WTC11 (cell line): ENCODE measurements around the gene CAND2. TPM values are rescaled to one million over a fixed set of nuclear protein-coding genes. Genes with fewer than 3 reads are reported as not detected.

Source experiments
- ATAC-seq: fragments of 200-7000 bp; cut with Tn5 transposase; 2 replicates; pipeline ENCODE4 v1.10.0; 2021; ENCODE audit warnings: mild to moderate bottlenecking, moderate library complexity
- CTCF ChIA-PET: fragments of 300-600 bp; sonication (Branson Sonifier 250); formaldehyde crosslinking; loops from one replicate; lab custom pipeline; 2021; ENCODE audit warnings: antibody characterized with exemption; lab: Charles Lee
- POLR2A ChIA-PET: fragments of 350-600 bp; sonication (Branson Sonifier 250); formaldehyde crosslinking; loops from one replicate; lab custom pipeline; 2021; ENCODE audit warnings: antibody characterized with exemption; lab: Charles Lee
- DNase-seq: peaks from one replicate; pipeline ENCODE4 v3.0.0; 2021; ENCODE audit warnings: low spot score
- H3K27ac Mint-ChIP-seq: 2 replicates; pipeline ENCODE4 v1.8.0; 2021; ENCODE audit warnings: mixed read lengths
- H3K27me3 Mint-ChIP-seq: 2 replicates; pipeline ENCODE4 v1.8.0; 2021; ENCODE audit warnings: low read depth, mild to moderate bottlenecking, moderate library complexity, mixed read lengths
- H3K36me3 Mint-ChIP-seq: 2 replicates; pipeline ENCODE4 v1.8.0; 2021; ENCODE audit warnings: mixed read lengths
- H3K4me1 Mint-ChIP-seq: 2 replicates; pipeline ENCODE4 v1.8.0; 2022; ENCODE audit warnings: mixed read lengths
- H3K4me3 Mint-ChIP-seq: 2 replicates; pipeline ENCODE4 v1.8.0; 2021; ENCODE audit warnings: mild to moderate bottlenecking, moderate library complexity, mixed read lengths
- H3K9me3 Mint-ChIP-seq: 2 replicates; pipeline ENCODE4 v1.8.0; 2021; ENCODE audit warnings: mixed read lengths
- CREM ChIP-seq: sonication (generic); formaldehyde crosslinking; IDR thresholded peaks from 2 replicates; pipeline ENCODE4 v1.8.1; 2022; ENCODE audit warnings: mild to moderate bottlenecking, missing genetic modification reagents, moderate library complexity
- FOXJ3 ChIP-seq: sonication (generic); formaldehyde crosslinking; IDR thresholded peaks from 2 replicates; pipeline ENCODE4 v1.9.0; 2021; ENCODE audit warnings: missing genetic modification reagents, mild to moderate bottlenecking, borderline replicate concordance
- FOXK1 ChIP-seq: sonication (generic); formaldehyde crosslinking; IDR thresholded peaks from 2 replicates; pipeline ENCODE4 v1.8.0; 2022; ENCODE audit warnings: mild to moderate bottlenecking, moderate library complexity, missing genetic modification reagents
- PRRX2 ChIP-seq: fragments of 250-450 bp; sonication (Bioruptor Pico); IDR thresholded peaks from 2 replicates; pipeline ENCODE4 v1.8.0; 2021; ENCODE audit warnings: mild to moderate bottlenecking
- TCF7 ChIP-seq: sonication (generic); formaldehyde crosslinking; IDR thresholded peaks from 2 replicates; pipeline ENCODE4 v1.8.0; 2022; ENCODE audit warnings: mild to moderate bottlenecking, low read depth, missing genetic modification reagents, moderate library complexity
- ZNF219 ChIP-seq: sonication (generic); formaldehyde crosslinking; IDR thresholded peaks from 2 replicates; pipeline ENCODE4 v1.8.0; 2023; ENCODE audit warnings: missing genetic modification reagents, mild to moderate bottlenecking, borderline replicate concordance
- ZNF263 ChIP-seq: sonication (generic); formaldehyde crosslinking; IDR thresholded peaks from 2 replicates; pipeline ENCODE4 v1.8.1; 2022; ENCODE audit warnings: low read depth, mild to moderate bottlenecking, moderate library complexity, missing genetic modification reagents
- ZNF317 ChIP-seq: sonication (generic); formaldehyde crosslinking; IDR thresholded peaks from 2 replicates; pipeline ENCODE4 v1.8.1; 2023; ENCODE audit warnings: low read depth, mild to moderate bottlenecking, moderate library complexity, missing genetic modification reagents, borderline replicate concordance
- ZNF416 ChIP-seq: fragments of 250-450 bp; sonication (Bioruptor Pico); IDR thresholded peaks from 2 replicates; pipeline ENCODE4 v1.9.0; 2021; ENCODE audit warnings: mild to moderate bottlenecking, inconsistent platforms
- total RNA-seq: library from RNA; stranded (reverse); gene quantifications from 3 replicates; pipeline ENCODE4 v1.2.3, GENCODE V29; 2021
- TF ChIP-seq, protein P1 (sequence below): sonication (generic); formaldehyde crosslinking; IDR thresholded peaks from 2 replicates; pipeline ENCODE4 v1.8.0; 2023; ENCODE audit warnings: missing genetic modification reagents, mild to moderate bottlenecking, borderline replicate concordance
- TF ChIP-seq, protein P2 (sequence below): sonication (generic); formaldehyde crosslinking; IDR thresholded peaks from 2 replicates; pipeline ENCODE4 v1.8.0; 2022; ENCODE audit warnings: missing genetic modification reagents
- TF ChIP-seq, protein P3 (sequence below): sonication (generic); formaldehyde crosslinking; IDR thresholded peaks from 2 replicates; pipeline ENCODE4 v1.8.1; 2022; ENCODE audit warnings: missing genetic modification reagents, borderline replicate concordance
- TF ChIP-seq, protein P4 (sequence below): sonication (generic); formaldehyde crosslinking; IDR thresholded peaks from 2 replicates; pipeline ENCODE4 v1.8.1; 2022; ENCODE audit warnings: mild to moderate bottlenecking, moderate library complexity, missing genetic modification reagents

Gene CAND2
- total RNA-seq, 1 experiment from 2014 or later = 15.4 TPM

DNA sequence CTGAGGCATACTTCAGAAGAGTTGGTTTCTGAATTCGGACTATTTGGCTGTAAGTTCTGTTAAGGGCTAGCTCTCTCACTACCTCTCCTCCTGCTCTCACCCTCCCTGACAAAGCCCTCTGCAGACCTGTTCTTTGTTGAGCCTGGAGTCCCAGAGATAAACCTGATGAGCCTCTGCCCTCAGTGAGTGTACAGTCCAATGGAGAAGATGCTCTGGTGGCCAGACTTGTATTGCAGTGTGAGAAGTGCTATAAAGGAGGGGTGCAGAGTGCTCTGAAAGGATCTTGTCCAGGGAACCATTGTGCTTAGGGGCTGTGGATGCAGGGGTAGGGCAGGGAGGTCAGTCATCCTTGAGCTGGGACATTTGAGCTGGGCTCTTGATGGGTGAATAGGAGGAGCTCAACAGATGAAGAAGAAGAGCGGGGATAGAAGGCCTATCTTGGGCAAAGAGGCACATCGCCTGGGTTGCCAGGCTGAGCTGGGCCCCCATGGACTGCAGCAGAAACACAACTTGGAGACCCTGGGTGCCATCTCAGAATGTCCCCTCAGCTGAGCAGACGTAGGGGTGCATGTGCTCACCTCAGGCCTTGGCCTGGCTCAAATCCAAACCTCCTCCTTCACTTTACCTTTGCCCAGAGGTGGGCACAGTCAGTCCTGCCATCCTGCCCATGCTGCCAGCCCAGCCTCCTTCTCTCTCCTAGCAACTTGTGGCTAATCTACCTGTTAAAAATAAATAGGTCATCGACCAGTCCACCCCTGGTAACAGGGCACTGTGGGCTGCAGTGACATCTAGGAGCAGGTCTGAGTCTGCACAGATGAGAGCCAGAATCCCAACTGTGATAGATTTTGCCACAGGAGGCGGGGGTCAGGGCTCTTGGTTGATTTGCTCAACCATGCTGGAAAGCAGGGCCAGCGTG is 3.3 kb downstream of the CAND2 start (continued):
- no peak for TF ChIP-seq FOXK1
- TF ChIP-seq, protein P1, sequence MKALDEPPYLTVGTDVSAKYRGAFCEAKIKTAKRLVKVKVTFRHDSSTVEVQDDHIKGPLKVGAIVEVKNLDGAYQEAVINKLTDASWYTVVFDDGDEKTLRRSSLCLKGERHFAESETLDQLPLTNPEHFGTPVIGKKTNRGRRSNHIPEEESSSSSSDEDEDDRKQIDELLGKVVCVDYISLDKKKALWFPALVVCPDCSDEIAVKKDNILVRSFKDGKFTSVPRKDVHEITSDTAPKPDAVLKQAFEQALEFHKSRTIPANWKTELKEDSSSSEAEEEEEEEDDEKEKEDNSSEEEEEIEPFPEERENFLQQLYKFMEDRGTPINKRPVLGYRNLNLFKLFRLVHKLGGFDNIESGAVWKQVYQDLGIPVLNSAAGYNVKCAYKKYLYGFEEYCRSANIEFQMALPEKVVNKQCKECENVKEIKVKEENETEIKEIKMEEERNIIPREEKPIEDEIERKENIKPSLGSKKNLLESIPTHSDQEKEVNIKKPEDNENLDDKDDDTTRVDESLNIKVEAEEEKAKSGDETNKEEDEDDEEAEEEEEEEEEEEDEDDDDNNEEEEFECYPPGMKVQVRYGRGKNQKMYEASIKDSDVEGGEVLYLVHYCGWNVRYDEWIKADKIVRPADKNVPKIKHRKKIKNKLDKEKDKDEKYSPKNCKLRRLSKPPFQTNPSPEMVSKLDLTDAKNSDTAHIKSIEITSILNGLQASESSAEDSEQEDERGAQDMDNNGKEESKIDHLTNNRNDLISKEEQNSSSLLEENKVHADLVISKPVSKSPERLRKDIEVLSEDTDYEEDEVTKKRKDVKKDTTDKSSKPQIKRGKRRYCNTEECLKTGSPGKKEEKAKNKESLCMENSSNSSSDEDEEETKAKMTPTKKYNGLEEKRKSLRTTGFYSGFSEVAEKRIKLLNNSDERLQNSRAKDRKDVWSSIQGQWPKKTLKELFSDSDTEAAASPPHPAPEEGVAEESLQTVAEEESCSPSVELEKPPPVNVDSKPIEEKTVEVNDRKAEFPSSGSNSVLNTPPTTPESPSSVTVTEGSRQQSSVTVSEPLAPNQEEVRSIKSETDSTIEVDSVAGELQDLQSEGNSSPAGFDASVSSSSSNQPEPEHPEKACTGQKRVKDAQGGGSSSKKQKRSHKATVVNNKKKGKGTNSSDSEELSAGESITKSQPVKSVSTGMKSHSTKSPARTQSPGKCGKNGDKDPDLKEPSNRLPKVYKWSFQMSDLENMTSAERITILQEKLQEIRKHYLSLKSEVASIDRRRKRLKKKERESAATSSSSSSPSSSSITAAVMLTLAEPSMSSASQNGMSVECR (CRISPR knock-in tag) = no peak
- TF ChIP-seq, protein P2, sequence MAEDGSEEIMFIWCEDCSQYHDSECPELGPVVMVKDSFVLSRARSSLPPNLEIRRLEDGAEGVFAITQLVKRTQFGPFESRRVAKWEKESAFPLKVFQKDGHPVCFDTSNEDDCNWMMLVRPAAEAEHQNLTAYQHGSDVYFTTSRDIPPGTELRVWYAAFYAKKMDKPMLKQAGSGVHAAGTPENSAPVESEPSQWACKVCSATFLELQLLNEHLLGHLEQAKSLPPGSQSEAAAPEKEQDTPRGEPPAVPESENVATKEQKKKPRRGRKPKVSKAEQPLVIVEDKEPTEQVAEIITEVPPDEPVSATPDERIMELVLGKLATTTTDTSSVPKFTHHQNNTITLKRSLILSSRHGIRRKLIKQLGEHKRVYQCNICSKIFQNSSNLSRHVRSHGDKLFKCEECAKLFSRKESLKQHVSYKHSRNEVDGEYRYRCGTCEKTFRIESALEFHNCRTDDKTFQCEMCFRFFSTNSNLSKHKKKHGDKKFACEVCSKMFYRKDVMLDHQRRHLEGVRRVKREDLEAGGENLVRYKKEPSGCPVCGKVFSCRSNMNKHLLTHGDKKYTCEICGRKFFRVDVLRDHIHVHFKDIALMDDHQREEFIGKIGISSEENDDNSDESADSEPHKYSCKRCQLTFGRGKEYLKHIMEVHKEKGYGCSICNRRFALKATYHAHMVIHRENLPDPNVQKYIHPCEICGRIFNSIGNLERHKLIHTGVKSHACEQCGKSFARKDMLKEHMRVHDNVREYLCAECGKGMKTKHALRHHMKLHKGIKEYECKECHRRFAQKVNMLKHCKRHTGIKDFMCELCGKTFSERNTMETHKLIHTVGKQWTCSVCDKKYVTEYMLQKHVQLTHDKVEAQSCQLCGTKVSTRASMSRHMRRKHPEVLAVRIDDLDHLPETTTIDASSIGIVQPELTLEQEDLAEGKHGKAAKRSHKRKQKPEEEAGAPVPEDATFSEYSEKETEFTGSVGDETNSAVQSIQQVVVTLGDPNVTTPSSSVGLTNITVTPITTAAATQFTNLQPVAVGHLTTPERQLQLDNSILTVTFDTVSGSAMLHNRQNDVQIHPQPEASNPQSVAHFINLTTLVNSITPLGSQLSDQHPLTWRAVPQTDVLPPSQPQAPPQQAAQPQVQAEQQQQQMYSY = no peak
- TF ChIP-seq, all 79 proteins: peak for 0

DNA sequence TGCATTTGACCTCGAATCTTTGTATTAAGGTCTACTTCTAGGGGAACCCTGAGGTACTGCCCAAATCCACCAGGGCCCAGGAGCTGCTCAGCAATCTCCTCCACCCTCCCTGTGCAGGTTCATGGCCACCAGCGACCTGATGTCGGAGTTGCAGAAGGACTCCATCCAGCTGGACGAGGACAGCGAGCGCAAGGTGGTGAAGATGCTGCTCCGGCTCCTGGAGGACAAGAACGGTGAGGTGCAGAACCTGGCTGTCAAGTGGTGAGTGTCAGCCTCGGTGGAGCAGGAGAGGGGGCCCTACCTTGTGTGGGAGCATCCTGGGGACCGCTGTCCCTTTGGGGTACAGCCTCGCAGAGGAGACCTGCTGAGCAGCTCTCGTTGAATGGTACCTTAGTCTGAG is 6.9 kb downstream of the CAND2 start:
- H3K4me1 Mint-ChIP-seq = peaks cover 2% of the 10 kb centered on the region; the same call in 1 of the 2 replicates
- ATAC-seq = no peak
- H3K27ac Mint-ChIP-seq = no peak overlapping the region
- H3K4me3 Mint-ChIP-seq = no peak overlapping the region
- POLR2A ChIA-PET = no interaction called here
- no peak for DNase-seq
- CTCF ChIA-PET = interaction anchor here (1.0 kb wide), 1 partner anchor 89 kb away, joined by 3 read pairs; no protein-coding TSS in a partner anchor
- H3K9me3 Mint-ChIP-seq = no peaks in the 10 kb centered on the region
- no peaks in the 10 kb centered on the region; the same call in 1 of the 2 replicates for H3K27me3 Mint-ChIP-seq
- TF ChIP-seq CREM (CRISPR knock-in tag) = no peak
- no peak for TF ChIP-seq ZNF416
- no peak for TF ChIP-seq FOXJ3 (CRISPR knock-in tag)
- no peak for TF ChIP-seq TCF7 (CRISPR knock-in tag)
- TF ChIP-seq, all 79 proteins: peak for 0
- H3K36me3 Mint-ChIP-seq = peaks cover 15% of the 10 kb centered on the region; the same call in 1 of the 2 replicates

DNA sequence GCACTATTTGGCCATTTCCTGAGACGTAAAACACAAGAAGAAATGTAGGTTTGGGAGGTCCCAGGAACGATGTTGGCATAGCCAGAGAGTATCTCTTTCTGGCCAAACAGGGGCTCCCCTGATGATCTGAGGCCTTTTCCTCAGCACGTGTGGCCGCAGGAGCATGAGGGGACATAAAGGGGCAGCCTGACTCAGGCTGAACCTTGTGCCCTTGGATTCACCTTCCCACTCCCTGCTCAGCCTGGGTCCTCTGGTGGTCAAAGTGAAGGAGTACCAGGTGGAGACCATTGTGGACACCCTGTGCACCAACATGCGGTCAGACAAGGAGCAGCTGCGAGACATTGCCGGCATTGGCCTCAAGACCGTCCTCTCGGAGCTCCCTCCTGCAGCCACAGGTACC is 10.6 kb downstream of the CAND2 start:
- no peak for DNase-seq
- Mint-ChIP-seq H3K9me3 (no peaks in the 10 kb centered on the region), H3K36me3 (peaks cover 15% of the 10 kb centered on the region; the same call in 1 of the 2 replicates), H3K4me3 (no peak overlapping the region), H3K27me3 (no peaks in the 10 kb centered on the region; the same call in 1 of the 2 replicates), H3K27ac (no peak overlapping the region), H3K4me1 (peaks cover 13% of the 10 kb centered on the region)
- no peak for ATAC-seq
- ChIA-PET CTCF (interaction anchor here (0.7 to 4.3 kb wide), 5 partner anchors 10 to 161 kb away, joined by 3 to 62 read pairs (median 5); partner anchors contain the start of gene CAND2), POLR2A (interaction anchor here (1.0 kb wide), 1 partner anchor 10 kb away, joined by 3 read pairs; no protein-coding TSS in a partner anchor)
- no peak for TF ChIP-seq ZNF263 (CRISPR knock-in tag)
- TF ChIP-seq ZNF317 (CRISPR knock-in tag) = no peak
- TF ChIP-seq, protein P3, sequence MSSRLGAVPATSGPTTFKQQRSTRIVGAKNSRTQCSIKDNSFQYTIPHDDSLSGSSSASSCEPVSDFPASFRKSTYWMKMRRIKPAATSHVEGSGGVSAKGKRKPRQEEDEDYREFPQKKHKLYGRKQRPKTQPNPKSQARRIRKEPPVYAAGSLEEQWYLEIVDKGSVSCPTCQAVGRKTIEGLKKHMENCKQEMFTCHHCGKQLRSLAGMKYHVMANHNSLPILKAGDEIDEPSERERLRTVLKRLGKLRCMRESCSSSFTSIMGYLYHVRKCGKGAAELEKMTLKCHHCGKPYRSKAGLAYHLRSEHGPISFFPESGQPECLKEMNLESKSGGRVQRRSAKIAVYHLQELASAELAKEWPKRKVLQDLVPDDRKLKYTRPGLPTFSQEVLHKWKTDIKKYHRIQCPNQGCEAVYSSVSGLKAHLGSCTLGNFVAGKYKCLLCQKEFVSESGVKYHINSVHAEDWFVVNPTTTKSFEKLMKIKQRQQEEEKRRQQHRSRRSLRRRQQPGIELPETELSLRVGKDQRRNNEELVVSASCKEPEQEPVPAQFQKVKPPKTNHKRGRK = no peak
- TF ChIP-seq, protein P4, sequence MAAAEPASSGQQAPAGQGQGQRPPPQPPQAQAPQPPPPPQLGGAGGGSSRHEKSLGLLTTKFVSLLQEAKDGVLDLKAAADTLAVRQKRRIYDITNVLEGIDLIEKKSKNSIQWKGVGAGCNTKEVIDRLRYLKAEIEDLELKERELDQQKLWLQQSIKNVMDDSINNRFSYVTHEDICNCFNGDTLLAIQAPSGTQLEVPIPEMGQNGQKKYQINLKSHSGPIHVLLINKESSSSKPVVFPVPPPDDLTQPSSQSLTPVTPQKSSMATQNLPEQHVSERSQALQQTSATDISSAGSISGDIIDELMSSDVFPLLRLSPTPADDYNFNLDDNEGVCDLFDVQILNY = no peak
- no peak for TF ChIP-seq ZNF219
- TF ChIP-seq PRRX2 (CRISPR knock-in tag) = no peak
